HG02885 (cell line): ENCODE measurements around the gene PIGW.

Experiments used
- ATAC-seq: cut with Tn5 transposase; IDR thresholded peaks from one replicate; pipeline ENCODE4 v1.9.1; 2021; ENCODE audit warnings: mild to moderate bottlenecking; ENCODE audit not compliant: unreplicated experiment, poor library complexity

Gene PIGW

DNA sequence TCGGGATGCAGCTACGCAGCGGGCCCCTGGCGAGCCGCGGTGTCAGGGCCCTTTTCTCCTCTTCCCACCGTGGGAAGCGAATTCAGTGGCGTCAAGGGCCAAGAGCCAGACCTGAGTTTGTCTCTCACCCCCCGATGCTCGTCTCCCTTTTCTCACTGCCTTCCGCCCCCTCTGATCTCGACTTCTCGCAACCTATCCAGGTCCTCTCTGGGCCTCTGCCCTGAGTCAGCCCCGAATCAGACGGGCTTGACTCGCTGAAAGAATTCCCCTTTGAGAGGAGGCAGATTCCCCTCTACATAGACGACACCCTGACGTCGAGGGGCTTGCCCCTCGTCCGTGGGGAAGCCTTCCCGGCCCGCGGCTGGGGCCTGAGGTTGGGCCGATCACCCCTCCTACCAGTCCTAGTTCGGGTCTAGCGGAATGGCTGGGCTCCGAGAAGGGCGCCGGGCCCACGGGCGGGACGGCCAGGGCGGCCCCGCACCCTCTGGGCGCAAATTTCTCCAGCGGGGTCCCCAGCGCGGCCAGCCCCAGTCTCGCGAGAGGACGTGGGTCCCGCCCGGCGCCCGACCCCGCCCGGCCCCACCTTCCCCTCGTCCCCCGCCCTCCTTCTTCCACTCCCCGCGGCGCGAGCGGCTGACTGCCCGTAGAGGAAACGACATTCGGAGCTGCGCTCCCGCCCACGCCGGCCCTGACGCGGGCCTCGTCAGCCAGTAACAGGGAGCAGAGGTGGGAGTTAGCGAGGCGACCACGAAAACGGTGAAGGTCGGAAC lies 9.7 kb downstream of the PIGW start, which contains the start of gene GGNBP2:
Gene GGNBP2, plus strand, starts transcription at position 613 of the 770 bp plus-strand sequence. CDS start 806 bp downstream, outside the sequence.
- peak; percentile 62 for ATAC-seq

DNA sequence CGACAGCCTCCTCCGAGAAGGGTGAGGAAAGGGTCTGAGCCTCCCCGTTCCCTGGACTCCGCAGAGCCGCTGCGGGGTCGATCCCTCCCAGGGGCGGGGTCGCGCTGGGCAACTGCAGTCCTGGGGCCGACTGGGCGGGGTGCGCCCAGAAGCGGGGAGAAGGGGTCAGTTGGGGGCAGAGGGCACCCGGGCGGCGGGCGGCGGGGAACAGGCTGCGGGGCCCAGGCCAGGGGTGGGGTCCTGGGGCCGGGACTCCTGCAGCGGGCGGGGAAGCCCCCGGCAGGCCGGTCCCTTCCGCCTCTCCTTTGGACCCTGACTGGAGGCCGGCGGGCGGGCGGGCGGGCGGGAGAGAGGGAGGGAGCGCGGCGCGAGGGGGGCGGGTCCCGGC lies 10.3 kb downstream of the PIGW start:
- ATAC-seq, result peak; percentile 45

DNA sequence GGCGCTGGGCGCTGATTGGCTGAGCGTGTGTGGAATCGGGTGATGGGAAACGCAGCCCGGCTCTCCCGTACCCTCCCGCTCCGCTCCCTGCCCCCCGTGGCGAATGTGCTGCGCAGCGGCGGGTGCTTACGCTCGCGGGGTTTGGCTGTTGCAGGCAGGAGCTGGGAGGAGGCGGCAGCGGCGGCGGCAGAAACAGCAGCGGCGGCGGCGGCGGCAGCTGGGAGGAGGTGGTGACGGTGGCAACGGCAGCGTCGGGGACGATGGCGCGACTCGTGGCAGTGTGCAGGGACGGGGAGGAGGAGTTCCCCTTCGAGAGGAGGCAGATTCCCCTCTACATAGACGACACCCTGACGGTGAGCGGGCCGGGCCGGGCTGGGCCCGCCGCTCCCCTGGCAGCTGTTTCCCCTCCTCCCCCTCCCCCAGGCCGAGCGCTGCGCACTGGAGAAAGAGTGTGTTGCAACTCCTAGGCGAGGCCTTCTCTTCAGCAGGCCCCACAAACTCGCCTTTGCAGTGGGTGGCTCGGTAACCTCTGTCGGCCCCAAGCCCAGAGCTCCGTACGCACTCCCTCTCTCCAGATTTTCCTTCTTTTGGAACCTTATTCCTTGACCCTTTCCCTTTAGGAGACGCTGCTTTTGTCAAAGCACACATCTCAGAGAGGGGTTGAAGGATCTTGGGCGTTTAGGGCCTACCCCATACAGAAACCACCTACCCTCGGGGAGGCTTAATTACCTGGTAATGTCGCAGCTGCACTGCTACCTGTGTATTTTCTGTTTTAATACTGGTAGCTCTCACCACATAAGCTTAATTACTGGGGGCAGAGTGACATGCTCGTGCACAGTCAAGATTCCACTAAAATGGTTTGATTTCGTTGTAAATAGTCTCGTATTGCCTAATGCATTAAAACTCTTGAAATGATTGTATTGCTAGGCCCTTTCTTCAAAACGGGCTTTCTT lies 11.0 kb downstream of the PIGW start:
- peak; percentile 74 for ATAC-seq

DNA sequence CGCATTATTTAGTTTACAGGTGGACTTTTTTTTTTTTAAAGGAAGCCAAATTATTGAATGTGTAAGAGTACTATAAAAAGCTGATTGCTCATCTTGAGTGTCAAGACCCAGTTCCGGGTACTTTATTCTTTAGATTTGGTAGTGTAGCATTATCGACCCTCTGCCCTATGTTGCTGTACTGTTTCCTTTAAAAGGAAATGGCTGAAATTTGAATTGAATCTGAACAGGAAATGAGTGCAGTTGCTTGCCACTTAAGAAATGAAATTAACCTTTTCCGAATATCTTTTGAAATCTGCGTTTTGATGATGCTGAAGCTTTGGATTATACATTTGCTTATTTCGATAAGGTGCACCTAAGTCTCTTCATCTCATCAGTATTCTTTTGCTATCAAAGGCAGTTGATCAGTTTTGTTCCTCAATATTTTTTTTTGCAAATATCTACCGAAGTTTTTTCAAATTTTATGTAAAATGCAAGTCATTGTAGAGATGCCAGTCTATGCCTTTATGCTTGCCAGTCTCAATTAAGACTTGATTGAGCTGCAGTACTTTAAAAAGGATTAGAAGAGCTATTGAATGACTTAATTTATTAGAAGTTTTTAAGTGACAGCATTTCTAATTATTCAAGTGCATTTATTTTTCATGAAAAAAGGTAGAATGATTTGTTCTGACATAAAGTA lies 11.8 kb downstream of the PIGW start:
- ATAC-seq, result no peak

DNA sequence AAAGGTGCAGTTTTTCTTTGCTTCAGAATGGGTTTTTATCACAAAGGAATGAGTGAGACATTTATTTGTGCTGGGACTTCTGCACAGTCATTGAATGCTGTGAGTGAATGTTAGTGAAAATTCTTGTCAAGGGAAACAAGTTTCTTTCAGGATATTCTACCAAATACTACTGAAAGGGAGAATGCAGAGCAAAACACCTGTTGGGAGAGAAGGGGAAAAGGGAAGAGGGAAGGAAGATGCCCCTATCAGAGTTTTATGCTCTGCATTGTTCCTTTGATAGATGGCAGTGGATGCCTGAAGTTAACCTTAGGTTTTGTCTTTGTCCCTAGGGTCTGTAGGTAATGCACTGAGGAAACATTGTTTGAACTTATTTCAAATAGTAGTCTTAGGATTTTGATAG lies 13.0 kb downstream of the PIGW start:
- ATAC-seq, result no peak

DNA sequence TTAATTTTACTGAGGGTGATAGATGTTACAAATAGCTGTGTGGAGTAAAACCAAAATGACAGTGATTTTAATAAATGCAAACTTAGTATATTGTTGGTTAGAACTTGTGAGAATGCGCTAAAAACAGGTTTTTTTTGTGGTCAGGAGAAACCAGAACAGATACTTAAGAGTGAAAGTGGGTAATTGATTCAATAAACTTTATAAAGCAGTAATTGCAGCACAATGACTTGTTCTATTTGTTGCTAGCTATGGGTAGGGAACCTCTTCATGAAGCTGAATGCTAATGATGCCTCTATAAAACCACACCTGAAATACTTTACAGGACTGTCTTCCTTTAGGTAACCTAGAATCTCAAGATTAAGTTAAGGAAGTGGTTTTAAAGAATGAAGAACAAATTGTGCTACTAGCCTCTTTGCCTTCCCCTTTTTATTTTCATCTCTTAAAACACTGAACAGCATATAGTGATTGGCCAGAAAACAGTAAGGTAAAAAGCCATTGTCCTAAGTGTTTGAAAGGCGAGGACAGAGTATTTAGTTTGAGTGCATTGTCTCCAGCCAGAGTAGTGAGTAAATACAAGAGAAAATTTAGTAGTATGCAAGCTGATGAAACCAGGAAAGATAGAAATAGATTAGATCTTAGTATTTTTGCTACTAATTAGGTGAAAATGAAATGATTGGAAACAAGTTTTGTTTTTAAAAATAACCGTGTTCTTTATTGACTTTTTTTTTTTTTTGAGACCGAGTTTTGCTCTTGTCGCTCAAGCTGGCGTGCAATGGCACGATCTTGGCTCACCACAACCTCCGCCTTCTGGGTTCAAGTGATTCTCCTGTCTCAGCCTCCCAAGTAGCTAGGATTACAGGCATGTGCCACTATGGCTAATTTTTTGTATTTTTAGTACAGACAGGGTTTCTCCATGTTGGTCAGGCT lies 16.0 kb downstream of the PIGW start:
- no peak for ATAC-seq

DNA sequence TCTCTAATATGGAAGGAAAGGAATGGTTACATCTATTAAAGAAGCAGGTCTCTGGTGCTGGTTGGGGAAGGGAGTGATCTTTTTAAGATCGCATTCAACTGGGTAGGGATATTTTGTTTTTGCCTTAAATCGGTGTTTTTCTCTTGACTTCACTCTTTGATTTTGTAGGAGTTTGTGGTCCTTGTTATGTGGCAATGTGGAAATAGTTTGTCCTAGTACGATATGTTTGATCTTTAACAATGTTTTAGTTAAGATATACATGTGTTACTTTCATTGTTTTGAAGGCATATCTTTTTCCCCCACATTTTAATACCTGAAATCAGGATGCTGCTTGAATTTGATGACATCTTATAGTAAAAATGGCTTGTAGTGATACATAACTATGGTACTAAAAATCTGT lies 18.7 kb downstream of the PIGW start:
- ATAC-seq, result no peak

DNA sequence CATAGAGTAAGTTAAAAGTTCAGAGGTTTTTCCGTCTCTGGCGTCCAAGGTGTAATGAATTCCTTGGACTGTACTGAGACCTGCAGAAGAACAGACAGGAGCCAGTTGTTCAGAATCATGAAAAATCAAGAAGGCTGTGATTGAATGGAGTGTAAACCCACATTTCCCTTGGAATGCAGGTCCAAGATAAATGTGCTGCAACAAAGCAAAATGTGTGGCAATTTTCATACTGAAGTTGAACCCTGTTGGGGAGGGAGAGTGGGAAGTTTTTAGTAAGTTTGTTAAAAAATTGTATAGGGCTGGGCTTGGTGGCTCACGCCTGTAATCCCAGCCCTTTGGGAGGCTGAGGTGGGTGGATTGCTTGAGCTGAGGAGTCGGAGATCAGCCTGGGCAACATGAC lies 31.3 kb downstream of the PIGW start:
- no peak for ATAC-seq

DNA sequence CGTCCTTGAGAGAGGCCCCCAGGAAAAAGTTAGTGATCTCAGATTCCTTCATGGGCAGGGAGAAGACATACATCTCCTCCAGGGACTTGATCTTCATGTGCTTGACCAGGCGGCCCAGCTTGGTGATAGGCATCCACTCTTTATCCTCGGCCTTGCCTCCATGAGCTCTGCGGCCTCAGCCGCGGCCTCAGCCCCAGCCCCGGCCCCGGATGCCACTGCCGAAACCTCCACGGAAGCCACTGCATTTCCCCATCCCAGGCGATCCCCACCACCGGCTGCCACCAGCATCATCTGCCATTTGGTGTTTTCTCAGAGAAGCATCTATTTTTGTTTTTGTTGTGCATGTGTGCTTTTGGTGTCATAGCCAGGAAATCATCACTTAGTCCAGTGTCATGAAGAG lies 40.2 kb downstream of the PIGW start:
- ATAC-seq, result no peak

DNA sequence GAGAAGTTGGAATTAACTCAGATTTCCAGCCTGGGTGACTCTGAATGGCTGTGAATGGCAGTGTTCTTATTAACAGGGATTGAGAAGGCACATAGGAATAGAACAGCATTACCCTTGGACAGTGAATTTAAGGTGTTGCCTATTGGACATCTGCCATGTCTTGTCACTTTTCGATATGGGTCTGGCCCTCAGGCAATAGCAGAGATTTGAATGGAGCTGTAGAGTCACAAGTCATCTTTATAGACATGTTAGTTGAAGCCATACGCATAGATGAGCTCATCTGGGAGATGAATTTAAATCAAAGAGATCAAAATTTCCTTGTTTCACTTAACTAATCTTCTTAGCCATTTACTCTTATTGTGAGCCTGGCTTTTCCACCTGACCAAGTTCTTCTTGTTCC lies 42.0 kb downstream of the PIGW start:
- ATAC-seq, result no peak

DNA sequence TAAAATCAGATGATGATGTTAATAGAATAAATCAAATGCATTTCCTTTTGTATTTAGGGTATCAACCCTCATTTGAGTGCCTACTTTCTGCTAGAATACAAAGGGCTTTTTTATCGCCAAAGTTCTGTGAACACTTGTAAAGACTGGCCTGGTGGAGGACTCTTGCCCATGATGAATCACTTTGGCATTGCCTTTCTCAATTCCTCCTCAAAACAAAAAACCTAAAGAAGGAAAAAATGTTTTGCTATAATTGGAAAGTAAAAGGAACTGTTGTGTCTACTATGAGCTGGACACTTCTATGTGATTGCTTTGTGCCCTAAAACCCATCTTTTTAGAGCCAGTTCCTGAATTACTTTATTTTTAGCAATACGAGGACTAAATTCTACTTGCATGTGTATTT lies 43.9 kb downstream of the PIGW start:
- no peak for ATAC-seq

DNA sequence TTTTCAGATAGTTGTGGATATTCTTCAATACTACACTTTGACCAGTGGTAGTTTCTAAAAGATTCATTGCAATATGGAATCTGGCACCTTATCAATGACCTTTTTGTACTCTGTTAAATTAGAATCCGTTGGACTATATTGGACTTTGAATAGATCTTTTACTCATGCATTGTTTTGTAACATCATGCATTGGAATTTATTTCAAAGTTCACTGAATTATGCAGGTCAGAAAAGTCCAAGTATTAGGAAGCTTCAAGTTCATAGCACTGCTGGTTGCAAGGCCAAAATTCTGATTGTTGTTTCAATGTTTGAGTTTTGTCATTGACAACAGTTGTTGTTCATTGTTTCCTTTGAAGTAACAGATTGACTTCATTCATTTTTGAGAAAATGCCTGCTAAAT lies 49.0 kb downstream of the PIGW start:
- ATAC-seq, result no peak

DNA sequence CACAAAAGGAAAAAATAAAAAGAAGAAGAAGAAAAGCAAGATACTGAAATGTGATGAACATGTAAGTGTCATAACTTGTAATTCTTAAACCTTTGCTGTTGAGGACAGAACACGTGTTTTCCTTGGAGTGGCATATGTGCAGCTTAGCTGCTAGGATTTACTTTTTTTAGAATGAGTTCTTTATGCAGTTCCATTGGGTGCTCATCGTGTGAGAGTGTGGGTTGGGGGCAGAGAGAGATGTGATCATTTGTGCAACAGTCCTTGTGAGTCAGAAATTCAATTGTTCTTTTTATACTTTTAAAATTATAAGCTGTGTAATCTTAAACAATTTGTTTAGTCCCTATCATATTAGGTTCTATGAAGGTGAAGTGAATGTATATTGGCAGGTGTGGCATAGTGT lies 51.4 kb downstream of the PIGW start:
- ATAC-seq, result no peak
